ENCODE measurements around the gene DLL3. TPM values are rescaled to one million over a fixed set of nuclear protein-coding genes. Genes with fewer than 3 reads are reported as not detected.

DLL3 gene
- total and polyA plus RNA-seq, 10 of the 15 experiments (the other 5 are each of a cell fraction or from before 2014, with no cell fraction given), result 0.18 to 2.0 (median 0.95) TPM

- Histone ChIP-seq H3K9me3 (replicated peaks; ENCODE audit: control insufficient read depth, insufficient read depth, low read length) (no peaks in the 10 kb centered on the region), H3K4me3 (no peak overlapping the region), H3K36me3 (ENCODE audit: control insufficient read depth in 2 of 2, insufficient read depth in 2 of 2, low read length in 1 of 2) (no peaks in the 10 kb centered on the region), H3K27me3 (replicated peaks in 1 of 2; ENCODE audit: control insufficient read depth in 2 of 2, insufficient read depth in 2 of 2, low read length in 1 of 2) (peaks cover 0 to 4% of the 10 kb centered on the region in 2 experiments; a peak in 2 of 4 replicates), H2AFZ (ENCODE audit: control insufficient read depth, low read depth, low read length) (no peak overlapping the region), H3K4me2 (ENCODE audit: control insufficient read depth, insufficient read depth) (no peak overlapping the region), H3K9ac (ENCODE audit: control insufficient read depth, insufficient read depth, low read length) (no peak overlapping the region), H3K4me1 (ENCODE audit: control insufficient read depth, insufficient read depth, low read length) (peaks cover 8% of the 10 kb centered on the region; the same call in 1 of the 2 replicates), H4K20me1 (ENCODE audit: control insufficient read depth, insufficient read depth) (no peaks in the 10 kb centered on the region), H3K79me2 (ENCODE audit: control insufficient read depth, insufficient read depth, low read length) (no peaks in the 10 kb centered on the region), H3K27ac (ENCODE audit: control insufficient read depth, insufficient read depth) (no peak overlapping the region)
- 53% methylated on average over 2 of the region's 2 CpGs for WGBS (ENCODE audit: insufficient coverage, insufficient replicate concordance, low lambda C conversion rate, missing lambda C conversion rate)
- CTCF ChIA-PET, result interaction anchor here (0.8 to 1.3 kb wide), 2 partner anchors 35 to 163 kb away, joined by 3 read pairs; no protein-coding TSS in a partner anchor
- no peak for FAIRE-seq
- RAD21 ChIA-PET (ENCODE audit: unreplicated experiment), result no interaction called here
- no TSS peak for BruUV-seq (replicated peaks)
- POLR2A ChIA-PET, result interaction anchor here (0.7 kb wide), 1 partner anchor 50 kb away, joined by 3 read pairs; no protein-coding TSS in a partner anchor
- ATAC-seq, result no peak
- SMC1A ChIA-PET (ENCODE audit: uncharacterized antibody, unreplicated experiment), result interaction anchor here (0.6 kb wide), 1 partner anchor 298 kb away, joined by 3 read pairs; no protein-coding TSS in a partner anchor
- TF ChIP-seq TCF3 (IDR thresholded peaks at IDR 0.05; ENCODE audit: borderline replicate concordance, insufficient read depth, low read depth, low read length) (no peak), DPF2 (IDR thresholded peaks at IDR 0.05) (no peak), CBFB (IDR thresholded peaks at IDR 0.05; ENCODE audit: low read depth) (no peak), SMC3 (IDR thresholded peaks at IDR 0.05; ENCODE audit: borderline replicate concordance, low read length) (no peak), KDM1A (IDR thresholded peaks at IDR 0.05; ENCODE audit: borderline replicate concordance) (no peak), CHD2 (IDR thresholded peaks at IDR 0.05; ENCODE audit: borderline replicate concordance, low read depth, low read length) (no peak), GABPA (IDR thresholded peaks at IDR 0.05; ENCODE audit: low read depth) (no peak), CHD4 (IDR thresholded peaks at IDR 0.05) (no peak), ZNF217 (IDR thresholded peaks at IDR 0.05) (no peak), ZNF207 (IDR thresholded peaks at IDR 0.05; ENCODE audit: borderline replicate concordance) (no peak), EGR1 (IDR thresholded peaks at IDR 0.05; ENCODE audit: borderline replicate concordance in 1 of 2, low read depth in 2 of 2, low read length in 2 of 2) (no peak)
- TF ChIP-seq, protein P1, sequence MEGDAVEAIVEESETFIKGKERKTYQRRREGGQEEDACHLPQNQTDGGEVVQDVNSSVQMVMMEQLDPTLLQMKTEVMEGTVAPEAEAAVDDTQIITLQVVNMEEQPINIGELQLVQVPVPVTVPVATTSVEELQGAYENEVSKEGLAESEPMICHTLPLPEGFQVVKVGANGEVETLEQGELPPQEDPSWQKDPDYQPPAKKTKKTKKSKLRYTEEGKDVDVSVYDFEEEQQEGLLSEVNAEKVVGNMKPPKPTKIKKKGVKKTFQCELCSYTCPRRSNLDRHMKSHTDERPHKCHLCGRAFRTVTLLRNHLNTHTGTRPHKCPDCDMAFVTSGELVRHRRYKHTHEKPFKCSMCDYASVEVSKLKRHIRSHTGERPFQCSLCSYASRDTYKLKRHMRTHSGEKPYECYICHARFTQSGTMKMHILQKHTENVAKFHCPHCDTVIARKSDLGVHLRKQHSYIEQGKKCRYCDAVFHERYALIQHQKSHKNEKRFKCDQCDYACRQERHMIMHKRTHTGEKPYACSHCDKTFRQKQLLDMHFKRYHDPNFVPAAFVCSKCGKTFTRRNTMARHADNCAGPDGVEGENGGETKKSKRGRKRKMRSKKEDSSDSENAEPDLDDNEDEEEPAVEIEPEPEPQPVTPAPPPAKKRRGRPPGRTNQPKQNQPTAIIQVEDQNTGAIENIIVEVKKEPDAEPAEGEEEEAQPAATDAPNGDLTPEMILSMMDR (IDR thresholded peaks at IDR 0.05 in 2 of 3, conservative IDR thresholded peaks at IDR 0.05 in 1 of 3; ENCODE audit: control insufficient read depth in 2 of 3, extremely low read depth in 1 of 3, insufficient read depth in 1 of 3, low read depth in 3 of 3, low read length in 3 of 3), result no peak
- TF ChIP-seq, protein P2, sequence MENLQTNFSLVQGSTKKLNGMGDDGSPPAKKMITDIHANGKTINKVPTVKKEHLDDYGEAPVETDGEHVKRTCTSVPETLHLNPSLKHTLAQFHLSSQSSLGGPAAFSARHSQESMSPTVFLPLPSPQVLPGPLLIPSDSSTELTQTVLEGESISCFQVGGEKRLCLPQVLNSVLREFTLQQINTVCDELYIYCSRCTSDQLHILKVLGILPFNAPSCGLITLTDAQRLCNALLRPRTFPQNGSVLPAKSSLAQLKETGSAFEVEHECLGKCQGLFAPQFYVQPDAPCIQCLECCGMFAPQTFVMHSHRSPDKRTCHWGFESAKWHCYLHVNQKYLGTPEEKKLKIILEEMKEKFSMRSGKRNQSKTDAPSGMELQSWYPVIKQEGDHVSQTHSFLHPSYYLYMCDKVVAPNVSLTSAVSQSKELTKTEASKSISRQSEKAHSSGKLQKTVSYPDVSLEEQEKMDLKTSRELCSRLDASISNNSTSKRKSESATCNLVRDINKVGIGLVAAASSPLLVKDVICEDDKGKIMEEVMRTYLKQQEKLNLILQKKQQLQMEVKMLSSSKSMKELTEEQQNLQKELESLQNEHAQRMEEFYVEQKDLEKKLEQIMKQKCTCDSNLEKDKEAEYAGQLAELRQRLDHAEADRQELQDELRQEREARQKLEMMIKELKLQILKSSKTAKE (IDR thresholded peaks at IDR 0.05; ENCODE audit: low read depth, poor library complexity, severe bottlenecking), result no peak
- intact Hi-C loops (cut with micrococcal nuclease; ENCODE audit: unreplicated experiment) (no loop called here), in situ Hi-C loops (cut with MboI) (no loop called here)
- DNase-seq (ENCODE audit: low read depth, low spot score), result no peak
Observed at GRCh38 chr19:39509233-39509632, 10.5 kb downstream of the DLL3 start.
